GM18951 (cell line): ENCODE results near the gene LTBP4.

ENCODE experiments used
- POLR2A ChIP-seq: IDR thresholded peaks from 4 replicates; pipeline ENCODE4 v1.6.1; 2011; ENCODE audit warnings: mild to moderate bottlenecking; ENCODE audit not compliant: insufficient read length, insufficient read depth; ENCODE audit errors: extremely low read depth
- in situ Hi-C: fragments of 300-500 bp; cut with MboI; formaldehyde crosslinking; loops from one replicate; pipeline ENCODE4 v1.12.0; 2022; ENCODE audit warnings: low sequenced_read_pairs, mixed read lengths, inconsistent platforms; ENCODE audit not compliant: unreplicated experiment

Gene LTBP4

DNA sequence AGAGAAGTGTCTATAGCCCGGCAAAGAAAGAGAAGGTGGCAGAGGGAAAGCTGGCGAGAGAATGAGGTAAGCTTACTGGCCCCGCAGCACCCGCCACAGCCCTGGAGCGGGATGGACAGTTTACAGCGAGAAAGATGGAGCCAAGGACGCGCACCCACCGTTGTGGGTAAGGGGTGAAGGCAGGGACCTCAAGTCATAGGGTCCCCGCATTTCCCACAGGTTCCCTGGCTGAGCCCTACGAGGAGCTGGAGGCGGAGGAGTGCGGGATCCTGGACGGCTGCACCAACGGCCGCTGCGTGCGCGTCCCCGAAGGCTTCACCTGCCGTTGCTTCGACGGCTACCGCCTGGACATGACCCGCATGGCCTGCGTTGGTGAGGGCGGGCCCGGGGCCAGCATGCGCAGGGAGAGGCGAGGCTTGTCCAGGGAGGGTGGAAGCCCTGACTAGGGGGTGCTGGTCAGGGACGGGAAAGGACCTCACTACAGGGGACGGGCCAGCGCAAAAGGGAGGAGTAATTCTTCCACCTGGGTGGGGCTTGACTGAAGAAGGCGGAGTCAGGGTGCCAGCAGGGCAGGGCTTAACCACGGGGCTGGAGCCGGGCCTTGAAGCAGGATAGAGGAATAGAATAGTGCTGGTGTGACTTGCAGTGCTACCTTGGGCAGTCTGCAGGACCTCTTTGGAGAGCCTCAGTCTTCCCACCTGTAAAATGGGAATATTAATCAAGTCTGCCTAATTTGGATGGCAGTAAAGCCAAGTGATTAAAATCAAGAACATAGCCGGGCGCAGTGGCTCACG, 26.5 kb downstream of the LTBP4 start:
- in situ Hi-C loops, result no loop called here
- no peak for TF ChIP-seq POLR2A

- in situ Hi-C loops, result no loop called here
- no peak for TF ChIP-seq POLR2A
Observed at GRCh38 chr19:40629346-40629745, 28.2 kb downstream of the LTBP4 start.

DNA sequence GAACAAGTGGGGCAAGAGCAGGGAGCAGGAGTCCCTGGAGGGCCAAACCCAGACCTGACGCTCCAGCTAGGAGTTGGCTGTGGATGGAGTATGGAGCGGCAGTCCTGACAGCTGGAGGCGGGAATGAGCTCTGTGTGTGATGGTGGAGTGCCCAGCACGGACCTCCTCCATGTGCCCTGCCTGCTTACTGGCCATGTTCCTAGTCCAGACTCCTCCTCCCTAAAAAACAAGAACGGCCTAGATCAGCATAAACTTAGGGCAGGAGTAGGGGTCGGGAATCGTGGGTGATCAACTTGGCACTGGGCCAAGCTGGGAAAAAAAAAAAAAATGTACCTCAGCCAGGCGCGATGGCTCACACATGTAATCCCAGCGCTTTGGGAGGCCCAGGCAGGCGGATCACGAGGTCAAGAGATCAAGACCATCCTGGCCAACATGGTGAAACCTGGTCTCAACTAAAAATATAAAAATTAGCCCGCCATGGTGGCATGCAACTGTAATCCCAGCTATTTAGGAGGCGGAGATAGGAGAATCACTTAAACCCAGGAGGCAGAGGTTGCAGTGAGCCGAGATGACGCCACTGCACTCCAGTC, 29.5 kb downstream of the LTBP4 start:
- TF ChIP-seq POLR2A, result no peak
- in situ Hi-C loops, result no loop called here

DNA sequence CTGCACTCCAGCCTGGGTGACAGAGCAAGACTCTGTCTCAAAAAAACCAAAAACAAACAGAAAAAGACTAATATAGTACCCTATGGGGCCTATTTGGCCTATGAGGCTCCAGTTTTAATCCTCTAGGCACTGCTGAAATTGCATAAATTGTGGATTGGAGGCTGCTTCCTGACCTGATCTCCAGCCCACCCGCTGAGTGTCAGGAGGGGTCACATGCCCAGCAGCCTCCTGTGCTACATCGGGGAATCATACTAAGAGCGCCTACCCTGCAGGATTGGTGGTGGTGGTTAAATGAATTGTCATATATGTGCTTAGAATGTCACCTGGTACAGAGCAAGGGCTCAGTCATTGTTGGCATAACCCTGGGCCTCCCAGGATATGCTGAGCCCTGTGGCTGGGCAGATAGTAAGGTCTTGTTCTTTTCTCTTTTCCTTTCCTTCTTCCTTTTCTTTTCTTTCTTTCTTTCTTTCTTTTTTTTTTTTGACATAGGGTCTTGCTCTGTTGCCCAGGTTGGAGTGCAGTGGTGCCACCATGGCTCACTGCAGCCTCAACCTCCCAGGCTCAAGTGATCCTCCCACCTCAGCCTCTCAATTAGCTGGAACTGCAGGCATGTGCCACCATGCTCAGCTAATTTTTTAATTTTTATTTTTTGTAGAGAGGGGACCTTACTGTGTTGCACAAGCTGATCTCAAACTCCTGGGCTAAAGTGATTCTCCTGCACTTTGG, 31.3 kb downstream of the LTBP4 start:
- in situ Hi-C loops, result no loop called here
- TF ChIP-seq POLR2A, result no peak

- no peak for TF ChIP-seq POLR2A
- in situ Hi-C loops, result no loop called here
Observed at GRCh38 chr19:40633207-40633606, 32.0 kb downstream of the LTBP4 start.

- no peak for TF ChIP-seq POLR2A
- in situ Hi-C loops, result no loop called here
Observed at GRCh38 chr19:40638327-40638726, 37.2 kb downstream of the LTBP4 start.

GRCh38 chr19:40639638-40639982, 38.4 kb downstream of the LTBP4 start:
- no peak for TF ChIP-seq POLR2A
- in situ Hi-C loops, result no loop called here

- no peak for TF ChIP-seq POLR2A
- in situ Hi-C loops, result no loop called here
Observed at GRCh38 chr19:40640744-40641143, 39.6 kb downstream of the LTBP4 start.

- no peak for TF ChIP-seq POLR2A
- in situ Hi-C loops, result no loop called here
Observed at GRCh38 chr19:40641281-40641680, 40.1 kb downstream of the LTBP4 start.

DNA sequence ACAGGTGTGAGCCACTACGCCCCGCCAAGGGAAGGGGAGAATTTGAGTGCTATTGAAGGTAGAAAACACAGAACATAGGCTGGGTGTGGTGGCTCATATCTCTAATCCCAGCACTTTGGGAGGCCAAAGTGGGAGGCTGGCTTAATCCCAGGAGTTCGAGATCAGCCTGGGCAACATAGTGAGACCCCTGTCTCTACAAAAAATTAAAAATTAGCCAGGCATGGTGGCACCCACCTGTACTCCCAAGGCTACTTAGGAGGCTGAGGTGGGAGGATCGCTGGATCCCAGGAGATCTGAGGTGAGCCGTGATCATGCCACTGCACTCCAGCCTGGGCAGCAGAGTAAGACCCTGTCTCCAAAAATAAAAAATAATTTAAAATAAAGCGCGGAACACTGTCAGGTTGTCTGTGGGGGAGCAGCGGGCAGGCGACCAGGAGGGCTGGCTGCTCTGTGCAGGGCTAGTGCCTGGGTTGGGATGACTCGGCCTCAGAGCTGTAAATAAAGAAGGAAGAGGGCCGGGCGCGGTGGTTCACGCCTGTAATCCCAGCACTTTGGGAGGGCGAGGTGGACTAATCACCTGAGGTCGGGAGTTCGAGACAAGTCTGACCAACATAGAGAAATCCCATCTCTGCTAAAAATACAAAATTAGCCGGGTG, 41.0 kb downstream of the LTBP4 start:
- in situ Hi-C loops, result no loop called here
- no peak for TF ChIP-seq POLR2A

GRCh38 chr19:40642757-40643305, 41.7 kb downstream of the LTBP4 start:
- in situ Hi-C loops, result no loop called here
- no peak for TF ChIP-seq POLR2A

GRCh38 chr19:40646743-40647254, 45.6 kb downstream of the LTBP4 start:
- no peak for TF ChIP-seq POLR2A
- in situ Hi-C loops, result no loop called here

DNA sequence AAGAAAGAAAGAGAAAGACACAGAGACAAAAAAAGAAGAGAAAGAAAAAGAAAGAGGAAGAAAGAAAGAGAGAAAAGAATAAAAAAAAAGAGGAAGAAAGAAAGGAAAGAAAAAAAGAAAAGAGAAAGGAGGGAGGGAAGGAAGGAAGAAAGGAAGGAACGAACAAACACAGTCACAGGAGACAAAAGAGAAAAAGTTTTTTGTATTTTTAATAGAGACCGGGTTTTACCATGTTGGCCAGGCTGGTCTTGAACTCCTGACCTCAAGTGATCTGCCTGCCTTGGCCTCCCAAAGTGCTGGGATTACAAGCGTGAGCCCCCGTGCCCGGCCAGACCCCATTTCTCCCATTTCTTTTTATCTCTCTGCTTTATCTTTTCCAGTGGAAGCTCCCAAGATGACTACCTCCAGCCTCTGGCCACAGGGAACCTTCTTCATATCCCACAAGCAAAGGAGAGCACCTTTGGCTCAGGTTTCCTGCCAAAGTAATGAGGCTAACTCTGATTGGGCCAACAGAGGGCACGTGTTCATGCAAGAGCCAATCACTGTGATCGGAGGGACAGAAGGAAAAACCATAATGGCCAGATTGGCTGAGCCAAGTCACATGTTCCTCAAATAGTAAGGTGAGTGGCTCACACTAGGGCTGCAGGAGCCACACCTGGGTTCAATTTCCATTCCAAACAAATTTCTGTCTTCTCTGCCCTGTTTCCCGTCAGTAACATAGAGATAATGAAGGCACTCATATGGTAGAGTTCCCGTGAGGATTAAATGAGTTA, 48.9 kb downstream of the LTBP4 start:
- in situ Hi-C loops, result loop anchor here (10.0 to 25.0 kb wide), 2 partner anchors 175 to 487 kb away; no protein-coding TSS in a partner anchor
